T-helper 1 cell (primary cell): Measurements from ENCODE around the gene NDOR1.

Experiments used
- DNase-seq, 5 donors: peaks; one replicate each; pipeline ENCODE4 v3.0.0-alpha.2; 2012 to 2020
- total RNA-seq, 4 donors: gene quantifications; one replicate each; lab custom pipeline; 2026; lab: John Stamatoyannopoulos, UW

The NDOR1 gene
- 22.8 to 37.8 (median 26.5) reads per million in 4 donors for total RNA-seq

GRCh38 chr9:137205126-137206069 lies at the start of gene NDOR1, which contains the start of gene TMEM203:
NDOR1 (plus strand) TSS chr9:137205700; CDS start chr9:137205778, 78 bp downstream.
TMEM203 (minus strand) TSS chr9:137205648; CDS start chr9:137205414, 234 bp downstream.
- DNase-seq, result peak; percentile 84 to 93 (median 88)

- DNase-seq, result peak in 4 of 5 donors; percentile 42 to 51 (median 48)
These were observed 48.7 kb upstream of the NDOR1 start for GRCh38 chr9:137156567-137157375.

GRCh38 chr9:137157618-137158415 lies 47.7 kb upstream of the NDOR1 start:
- no peak for DNase-seq

GRCh38 chr9:137158625-137159024 lies 46.9 kb upstream of the NDOR1 start:
- no peak for DNase-seq

GRCh38 chr9:137159105-137160053 lies 46.1 kb upstream of the NDOR1 start:
- DNase-seq, result no peak

- DNase-seq, result no peak
These were observed 45.5 kb upstream of the NDOR1 start for GRCh38 chr9:137160054-137160425.

GRCh38 chr9:137160716-137161557 lies 44.6 kb upstream of the NDOR1 start:
- no peak for DNase-seq

GRCh38 chr9:137161558-137162486 lies 43.7 kb upstream of the NDOR1 start:
- DNase-seq, result no peak

GRCh38 chr9:137162505-137163364 lies 42.8 kb upstream of the NDOR1 start:
- DNase-seq, result no peak

GRCh38 chr9:137163365-137163715 lies 42.2 kb upstream of the NDOR1 start:
- no peak for DNase-seq

GRCh38 chr9:137163805-137164204 lies 41.7 kb upstream of the NDOR1 start:
- DNase-seq, result no peak

- no peak for DNase-seq
These were observed 40.9 kb upstream of the NDOR1 start for GRCh38 chr9:137164370-137165249.

GRCh38 chr9:137165250-137165836 lies 40.2 kb upstream of the NDOR1 start:
- no peak for DNase-seq

- DNase-seq, result no peak
These were observed 38.9 kb upstream of the NDOR1 start for GRCh38 chr9:137166380-137167229.

- DNase-seq, result no peak
These were observed 38.2 kb upstream of the NDOR1 start for GRCh38 chr9:137167277-137167746.
